B cell (primary cell): ENCODE measurements around the gene DNAJA2.

ENCODE experiments used
- EZH2 ChIP-seq: IDR thresholded peaks from 2 replicates; pipeline ENCODE4 v1.6.1; 2012; ENCODE audit warnings: borderline replicate concordance, low read depth, mild to moderate bottlenecking, moderate library complexity, low read length; ENCODE audit not compliant: insufficient read depth, poor library complexity, severe bottlenecking
- TF ChIP-seq, protein P1 (sequence below): fragments of 200-600 bp; IDR thresholded peaks from one replicate; pipeline ENCODE4 v1.8.0; 2022; ENCODE audit warnings: antibody characterized with exemption, mild to moderate bottlenecking

DNA sequence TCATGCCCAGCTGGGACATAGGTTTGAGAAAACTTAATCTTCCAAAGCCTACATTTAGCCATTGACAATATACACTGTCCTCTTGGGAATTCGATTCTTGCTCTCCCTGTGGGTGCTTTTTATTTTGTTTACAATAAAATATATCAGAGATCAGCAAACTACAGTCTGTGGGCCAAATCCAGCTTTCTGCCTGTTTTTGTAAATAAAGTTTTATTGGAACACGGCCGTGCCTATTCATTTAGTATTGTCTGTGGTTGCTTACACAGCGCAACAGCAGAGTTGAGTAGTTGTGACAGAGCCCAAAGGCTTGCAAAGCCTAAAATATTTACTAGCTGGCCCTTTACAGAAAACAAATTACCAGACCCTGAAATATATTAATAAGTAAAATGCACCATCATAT is 39.7 kb upstream of the DNAJA2 start:
- TF ChIP-seq, protein P1, sequence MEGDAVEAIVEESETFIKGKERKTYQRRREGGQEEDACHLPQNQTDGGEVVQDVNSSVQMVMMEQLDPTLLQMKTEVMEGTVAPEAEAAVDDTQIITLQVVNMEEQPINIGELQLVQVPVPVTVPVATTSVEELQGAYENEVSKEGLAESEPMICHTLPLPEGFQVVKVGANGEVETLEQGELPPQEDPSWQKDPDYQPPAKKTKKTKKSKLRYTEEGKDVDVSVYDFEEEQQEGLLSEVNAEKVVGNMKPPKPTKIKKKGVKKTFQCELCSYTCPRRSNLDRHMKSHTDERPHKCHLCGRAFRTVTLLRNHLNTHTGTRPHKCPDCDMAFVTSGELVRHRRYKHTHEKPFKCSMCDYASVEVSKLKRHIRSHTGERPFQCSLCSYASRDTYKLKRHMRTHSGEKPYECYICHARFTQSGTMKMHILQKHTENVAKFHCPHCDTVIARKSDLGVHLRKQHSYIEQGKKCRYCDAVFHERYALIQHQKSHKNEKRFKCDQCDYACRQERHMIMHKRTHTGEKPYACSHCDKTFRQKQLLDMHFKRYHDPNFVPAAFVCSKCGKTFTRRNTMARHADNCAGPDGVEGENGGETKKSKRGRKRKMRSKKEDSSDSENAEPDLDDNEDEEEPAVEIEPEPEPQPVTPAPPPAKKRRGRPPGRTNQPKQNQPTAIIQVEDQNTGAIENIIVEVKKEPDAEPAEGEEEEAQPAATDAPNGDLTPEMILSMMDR, result no peak
- no peak for TF ChIP-seq EZH2
